ENCODE measurements around the gene LENG8. TPM values are rescaled to one million over a fixed set of nuclear protein-coding genes. Genes with fewer than 3 reads are reported as not detected.

The LENG8 gene
- total and polyA plus RNA-seq, 10 of the 15 experiments (the other 5 are each of a cell fraction or from before 2014, with no cell fraction given) = 2.3 to 145 (median 34.4) TPM

GRCh38 chr19:54405628-54406027 lies 43.4 kb upstream of the LENG8 start:
- H3K4me1 ChIP-seq (ENCODE audit: control insufficient read depth, insufficient read depth, low read length) = no peaks in the 10 kb centered on the region
- RAD21 ChIA-PET (ENCODE audit: unreplicated experiment) = no interaction called here
- no peak for DNase-seq (ENCODE audit: low read depth, low spot score)
- H4K20me1 ChIP-seq (ENCODE audit: control insufficient read depth, insufficient read depth) = no peaks in the 10 kb centered on the region
- H3K4me2 ChIP-seq (ENCODE audit: control insufficient read depth, insufficient read depth) = no peak overlapping the region
- no peak overlapping the region for H3K27ac ChIP-seq (ENCODE audit: control insufficient read depth, insufficient read depth)
- no peaks in the 10 kb centered on the region; the same call in 2 of the 3 replicates for H3K9me3 ChIP-seq (replicated peaks; ENCODE audit: control insufficient read depth, insufficient read depth, low read length)
- no peaks in the 10 kb centered on the region for H3K36me3 ChIP-seq (ENCODE audit: control insufficient read depth in 2 of 2, insufficient read depth in 2 of 2, low read length in 1 of 2)
- H3K4me3 ChIP-seq = no peak overlapping the region
- intact Hi-C loops (cut with micrococcal nuclease; ENCODE audit: unreplicated experiment) (no loop called here), in situ Hi-C loops (cut with MboI) (no loop called here)
- H3K9ac ChIP-seq (ENCODE audit: control insufficient read depth, insufficient read depth, low read length) = no peak overlapping the region
- no peaks in the 10 kb centered on the region for H3K27me3 ChIP-seq (replicated peaks in 1 of 2; ENCODE audit: control insufficient read depth in 2 of 2, insufficient read depth in 2 of 2, low read length in 1 of 2)
- CTCF ChIA-PET = no interaction called here
- BruUV-seq (replicated peaks) = no TSS peak
- FAIRE-seq = no peak
- TF ChIP-seq CUX1 (IDR thresholded peaks at IDR 0.05; ENCODE audit: insufficient replicate concordance, low read depth, low read length) (no peak), ZNF207 (IDR thresholded peaks at IDR 0.05; ENCODE audit: borderline replicate concordance) (no peak), JUND (IDR thresholded peaks at IDR 0.05; ENCODE audit: low read depth, low read length) (no peak), TCF3 (IDR thresholded peaks at IDR 0.05; ENCODE audit: borderline replicate concordance, insufficient read depth, low read depth, low read length) (no peak), ZZZ3 (IDR thresholded peaks at IDR 0.05; ENCODE audit: control insufficient read depth, insufficient read length, low read depth) (no peak), SMAD5 (IDR thresholded peaks at IDR 0.05; ENCODE audit: low read depth) (no peak), PKNOX1 (IDR thresholded peaks at IDR 0.05) (no peak)
- ATAC-seq = no peak
- SMC1A ChIA-PET (ENCODE audit: uncharacterized antibody, unreplicated experiment) = no interaction called here
- POLR2A ChIA-PET = no interaction called here
- no peak overlapping the region for H2AFZ ChIP-seq (ENCODE audit: control insufficient read depth, low read depth, low read length)
- H3K79me2 ChIP-seq (ENCODE audit: control insufficient read depth, insufficient read depth, low read length) = no peaks in the 10 kb centered on the region

All from GM12878 (cell line).